ENCODE data around the gene PGR.

GRCh38 chr11:101028644-101029043, 101.0 kb downstream of the PGR start:
- TF ChIP-seq CTCF (IDR thresholded peaks at IDR 0.05; ENCODE audit: borderline replicate concordance, extremely low read depth, low read length, poor library complexity, severe bottlenecking) (no peak), EZH2 (IDR thresholded peaks at IDR 0.05; ENCODE audit: borderline replicate concordance, low read depth, low read length, severe bottlenecking) (no peak)
